Glutamatergic neuron (in vitro differentiated cells): ENCODE measurements around the gene ADH1B. TPM values are rescaled to one million over a fixed set of nuclear protein-coding genes. Genes with fewer than 3 reads are reported as not detected.
"Not testable (repeated sequence)": the region's sequence is repeated elsewhere in the genome, so short reads cannot be mapped to it uniquely, and the experiment has no call there.

Experiments used
- DNase-seq: peaks from one replicate; pipeline ENCODE4 v3.0.0; 2022
- H3K27ac Mint-ChIP-seq: one replicate; pipeline ENCODE4 v1.8.0; 2020; ENCODE audit warnings: mild to moderate bottlenecking, mixed read lengths, inconsistent platforms; ENCODE audit not compliant: unreplicated experiment
- H3K27me3 Mint-ChIP-seq: one replicate; pipeline ENCODE4 v1.8.0; 2020; ENCODE audit warnings: mild to moderate bottlenecking, moderate library complexity, mixed read lengths, inconsistent platforms; ENCODE audit not compliant: unreplicated experiment
- H3K36me3 Mint-ChIP-seq: one replicate; pipeline ENCODE4 v1.8.0; 2020; ENCODE audit warnings: mild to moderate bottlenecking, mixed read lengths, inconsistent platforms; ENCODE audit not compliant: unreplicated experiment
- H3K4me1 Mint-ChIP-seq: one replicate; pipeline ENCODE4 v1.8.0; 2020; ENCODE audit warnings: mild to moderate bottlenecking, low read depth, mixed read lengths, inconsistent platforms; ENCODE audit not compliant: unreplicated experiment
- H3K4me3 Mint-ChIP-seq: one replicate; pipeline ENCODE4 v1.8.0; 2020; ENCODE audit warnings: mild to moderate bottlenecking, mixed read lengths, inconsistent platforms; ENCODE audit not compliant: unreplicated experiment
- H3K9me3 Mint-ChIP-seq: one replicate; pipeline ENCODE4 v1.8.0; 2020; ENCODE audit warnings: mild to moderate bottlenecking, moderate library complexity, mixed read lengths, inconsistent platforms; ENCODE audit not compliant: unreplicated experiment
- CTCF ChIP-seq: fragments of 200-600 bp; sonication (generic); IDR thresholded peaks from one replicate; pipeline ENCODE4 v1.5.0; 2021; ENCODE audit not compliant: partially characterized antibody, unreplicated experiment
- total RNA-seq: library from RNA; stranded (reverse); fragmentation: NEBNext Ultra II Directional; extraction: Animal tissue kit (Norgen Biotek cat#: 25700); gene quantifications from one replicate; pipeline ENCODE4 v1.2.1, GENCODE V29; 2021; ENCODE audit not compliant: unreplicated experiment

The ADH1B gene
- total RNA-seq, 1 donor from 2014 or later: not detected

GRCh38 chr4:99361268-99361898 is 40.2 kb upstream of the ADH1B start:
- Mint-ChIP-seq H3K36me3 (no peaks in the 10 kb centered on the region), H3K27ac (no peak overlapping the region), H3K4me3 (no peak overlapping the region), H3K27me3 (peaks cover 3% of the 10 kb centered on the region), H3K4me1 (no peaks in the 10 kb centered on the region), H3K9me3 (peaks cover 3% of the 10 kb centered on the region)
- no peak for DNase-seq
- no peak for TF ChIP-seq CTCF

- H3K27ac Mint-ChIP-seq: no peak overlapping the region
- no peaks in the 10 kb centered on the region for H3K4me1 Mint-ChIP-seq
- DNase-seq: no peak
- no peak overlapping the region for H3K4me3 Mint-ChIP-seq
- no peaks in the 10 kb centered on the region for H3K36me3 Mint-ChIP-seq
- no peak for TF ChIP-seq CTCF
- H3K9me3 Mint-ChIP-seq: peaks cover 8% of the 10 kb centered on the region
- H3K27me3 Mint-ChIP-seq: peaks cover 3% of the 10 kb centered on the region
These were observed 38.4 kb upstream of the ADH1B start for GRCh38 chr4:99359480-99360204.

- H3K27ac Mint-ChIP-seq: no peak overlapping the region
- no peak for TF ChIP-seq CTCF
- no peak for DNase-seq
- H3K27me3 Mint-ChIP-seq: peaks cover 3% of the 10 kb centered on the region
- no peaks in the 10 kb centered on the region for H3K4me1 Mint-ChIP-seq
- no peaks in the 10 kb centered on the region for H3K36me3 Mint-ChIP-seq
- H3K4me3 Mint-ChIP-seq: no peak overlapping the region
- H3K9me3 Mint-ChIP-seq: peaks cover 8% of the 10 kb centered on the region
These were observed 36.7 kb upstream of the ADH1B start for GRCh38 chr4:99357948-99358347.

- peaks cover 3% of the 10 kb centered on the region for H3K27me3 Mint-ChIP-seq
- no peaks in the 10 kb centered on the region for H3K36me3 Mint-ChIP-seq
- no peak overlapping the region for H3K27ac Mint-ChIP-seq
- peaks cover 8% of the 10 kb centered on the region for H3K9me3 Mint-ChIP-seq
- no peak overlapping the region for H3K4me3 Mint-ChIP-seq
- DNase-seq: no peak
- no peaks in the 10 kb centered on the region for H3K4me1 Mint-ChIP-seq
- no peak for TF ChIP-seq CTCF
These were observed 35.8 kb upstream of the ADH1B start for GRCh38 chr4:99356992-99357391.

- not testable (repeated sequence) for H3K27me3 Mint-ChIP-seq, H3K4me1 Mint-ChIP-seq, DNase-seq, H3K27ac Mint-ChIP-seq, H3K4me3 Mint-ChIP-seq, H3K9me3 Mint-ChIP-seq, H3K36me3 Mint-ChIP-seq
These were observed 34.9 kb upstream of the ADH1B start for GRCh38 chr4:99356149-99356548.
